Left cardiac atrium (tissue), 4 donors: Measurements from ENCODE around the gene CALML6. TPM values are rescaled to one million over a fixed set of nuclear protein-coding genes. Genes with fewer than 3 reads are reported as not detected.

Source experiments
- ATAC-seq, 2 donors: fragments of 200-7000 bp; cut with Tn5 transposase; one replicate each; pipeline ENCODE4 v1.9.1; 2020; ENCODE audit warnings: mild to moderate bottlenecking in 2 of 2, moderate library complexity in 2 of 2
- DNase-seq: peaks from one replicate; pipeline ENCODE4 v3.0.0-alpha.2; 2020
- intact Hi-C, 2 donors: fragments of 100-400 bp; cut with DNase I; formaldehyde crosslinking; loops; one replicate each; pipeline versions ENCODE4 v1.14.1 to v1.15.1; 2022 to 2023
- total RNA-seq, 2 donors: library from RNA; stranded (reverse); fragmentation: NEBNext Ultra II Directional; extraction: Animal tissue kit (Norgen Biotek cat#: 25700); gene quantifications; one replicate each; pipeline ENCODE4 v1.2.1, GENCODE V29; 2021
- donor health status: DM: no; HTN: yes; CAD: no.
- donor health status: DM: no; HTN: yes; CAD: no; lungs with severe emphysema.
- donor health status: DM: yes; HTN: yes; CAD: no.
- donor health status: Dilated cardiomyopathy.

Gene CALML6
- total RNA-seq, 2 donors from 2014 or later: 0.21 TPM; not detected in 1

- ATAC-seq (peak; percentile 61 to 67), DNase-seq (peak; percentile 90)
- intact Hi-C loops: loop anchor here (10.0 kb wide), 1 partner anchor 122 kb away; no protein-coding TSS in a partner anchor
Measured at GRCh38 chr1:1906185-1907097, 8.6 kb upstream of the CALML6 start.

- intact Hi-C loops: loop anchor here (10.0 kb wide), 1 partner anchor 122 kb away; no protein-coding TSS in a partner anchor
Measured at GRCh38 chr1:1907098-1907736, 7.8 kb upstream of the CALML6 start.

GRCh38 chr1:1908506-1908791 lies 6.6 kb upstream of the CALML6 start:
- DNase-seq (no peak), ATAC-seq (no peak)
- intact Hi-C loops: loop anchor here (10.0 kb wide), 1 partner anchor 124 kb away; no protein-coding TSS in a partner anchor

More at GRCh38 chr1:1907098-1907736, 7.8 kb upstream of the CALML6 start:
- DNase-seq: no peak
- ATAC-seq: no peak

- intact Hi-C loops: no loop called here
- DNase-seq (peak; percentile 18), ATAC-seq (no peak)
Measured at GRCh38 chr1:1910033-1910465, 5.0 kb upstream of the CALML6 start.

GRCh38 chr1:1910651-1911331 lies 4.3 kb upstream of the CALML6 start:
- DNase-seq: peak; percentile 29
- intact Hi-C loops: no loop called here

DNA sequence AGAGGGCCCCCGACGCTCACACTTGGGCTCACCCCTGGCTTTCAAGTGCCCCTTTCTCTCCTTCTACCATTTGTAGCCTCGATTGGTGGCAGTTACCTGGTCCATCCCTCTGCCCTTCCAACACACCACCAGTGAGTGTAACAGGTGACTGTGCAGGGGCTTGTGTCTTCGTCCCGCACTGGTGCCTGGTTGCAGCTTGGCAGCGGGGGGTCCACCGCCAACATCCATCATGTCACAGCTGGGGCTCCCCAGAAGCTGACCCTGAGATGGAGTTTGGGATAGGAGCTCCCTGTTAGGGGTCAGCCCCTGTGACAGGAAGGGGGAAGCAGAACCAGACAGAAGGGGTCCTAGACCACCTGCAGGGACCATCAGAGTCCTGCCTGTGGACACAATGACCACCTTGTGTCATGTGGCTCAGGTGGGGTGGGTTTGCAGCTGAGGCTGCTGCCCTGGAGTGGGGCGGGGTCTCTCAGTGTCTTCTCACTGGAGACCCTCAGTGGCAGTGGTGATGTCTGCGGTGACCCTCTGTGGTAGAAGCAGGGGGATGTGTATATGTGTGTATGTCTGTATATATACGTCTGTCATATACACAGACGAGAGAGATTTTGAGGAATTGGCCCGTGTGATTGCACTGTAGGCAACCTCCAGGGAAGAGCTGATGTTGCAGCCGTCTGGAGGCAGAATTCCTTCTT lies 3.6 kb upstream of the CALML6 start:
- ATAC-seq (no peak), DNase-seq (no peak)
- intact Hi-C loops: no loop called here

More at GRCh38 chr1:1910651-1911331, 4.3 kb upstream of the CALML6 start:
- ATAC-seq: no peak

DNA sequence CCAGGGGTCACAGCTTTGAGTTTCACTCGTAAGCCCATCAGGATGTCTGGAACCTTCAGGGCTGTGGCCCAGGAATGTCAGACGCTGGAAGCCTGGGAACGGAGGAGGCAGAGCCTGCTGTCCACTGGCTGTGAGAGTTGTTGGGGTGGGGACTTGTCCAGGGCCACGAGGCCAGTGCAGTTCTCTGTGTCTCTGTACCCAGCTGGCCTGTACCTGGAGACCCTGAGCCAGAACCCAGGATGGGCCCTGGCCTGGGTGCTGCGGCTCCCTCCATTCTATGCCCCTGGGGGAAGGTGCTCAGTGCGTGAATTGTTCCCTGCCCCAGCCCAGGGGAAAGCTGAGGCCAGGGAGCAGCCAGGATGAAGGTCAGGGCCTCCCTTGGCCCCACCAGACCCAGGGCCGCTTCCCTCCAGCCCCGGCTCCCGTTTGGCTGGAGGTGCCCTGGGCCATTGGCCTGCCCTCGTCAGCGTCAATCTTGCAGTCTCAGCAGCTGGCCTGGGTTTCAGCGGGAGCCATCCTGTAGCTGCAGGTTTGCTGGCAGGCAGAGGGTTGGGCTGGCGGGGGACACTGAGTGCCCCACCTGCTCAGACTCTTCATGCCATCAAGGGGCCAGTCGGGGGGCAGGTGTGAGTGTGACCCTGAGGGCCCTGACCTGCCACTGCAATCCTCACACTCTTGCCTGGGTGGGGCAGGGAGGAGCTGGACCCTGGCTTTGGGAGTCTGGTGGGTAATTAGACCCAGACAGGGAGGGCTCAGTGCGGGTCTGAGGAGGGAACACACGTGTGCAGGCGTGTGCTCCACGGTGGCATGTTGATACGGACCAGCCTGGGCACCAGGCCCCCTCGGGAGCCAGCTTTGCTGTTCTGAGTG lies 724 bp upstream of the CALML6 start:
- intact Hi-C loops: no loop called here
- DNase-seq (no peak), ATAC-seq (no peak)

GRCh38 chr1:1915911-1916840 lies 1.1 kb downstream of the CALML6 start:
- DNase-seq (no peak), ATAC-seq (no peak)
- intact Hi-C loops: no loop called here

- intact Hi-C loops: no loop called here
- ATAC-seq: no peak
- DNase-seq: no peak
Measured at GRCh38 chr1:1916851-1917251, 1.8 kb downstream of the CALML6 start.

DNA sequence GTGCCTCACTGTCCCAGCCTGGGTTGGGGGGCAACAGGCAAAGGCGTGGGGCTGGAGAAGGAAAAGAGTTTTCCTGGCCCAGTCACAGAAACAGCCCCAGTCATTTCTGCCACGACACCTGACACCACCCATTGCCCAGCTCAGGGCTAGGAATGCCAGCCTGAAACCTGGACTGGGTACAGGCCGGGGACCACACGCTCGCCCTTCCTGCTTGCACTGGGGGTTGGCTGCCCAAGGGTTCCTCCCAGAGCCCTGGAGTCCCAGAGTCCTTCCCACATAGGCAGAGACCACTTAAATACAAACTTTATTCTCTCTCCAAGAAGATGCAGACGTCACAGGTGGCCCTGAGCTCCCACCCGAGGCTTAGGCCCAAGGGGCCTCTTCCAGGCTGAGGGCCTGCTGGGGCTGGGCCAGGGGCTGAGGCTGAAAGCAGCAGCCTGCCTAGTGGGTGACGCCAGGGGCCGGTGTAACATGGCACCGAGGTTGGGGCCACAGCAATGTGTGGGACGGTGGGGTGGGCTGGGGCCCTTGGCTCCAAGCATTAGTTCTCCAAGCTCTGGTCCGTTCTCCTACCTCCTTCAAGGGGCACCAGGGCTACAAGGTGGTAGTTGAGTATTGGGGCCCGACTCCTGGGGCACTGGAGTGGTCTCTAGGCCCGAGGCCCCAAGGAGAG lies 2.4 kb downstream of the CALML6 start:
- ATAC-seq (no peak), DNase-seq (no peak)

GRCh38 chr1:1917995-1918900 lies 3.2 kb downstream of the CALML6 start:
- DNase-seq (no peak), ATAC-seq (peak in 1 of 2 donors; percentile 1)
- intact Hi-C loops: no loop called here

More for the DNA sequence above, 2.4 kb downstream of the CALML6 start:
- intact Hi-C loops: no loop called here

GRCh38 chr1:1918901-1919303 lies 3.8 kb downstream of the CALML6 start, which contains the start of gene TMEM52:
Gene TMEM52, minus strand, starts transcription at chr1:1919279. Its CDS starts 14 bp downstream, at chr1:1919265.
- ATAC-seq (no peak), DNase-seq (no peak)
- intact Hi-C loops: no loop called here

DNA sequence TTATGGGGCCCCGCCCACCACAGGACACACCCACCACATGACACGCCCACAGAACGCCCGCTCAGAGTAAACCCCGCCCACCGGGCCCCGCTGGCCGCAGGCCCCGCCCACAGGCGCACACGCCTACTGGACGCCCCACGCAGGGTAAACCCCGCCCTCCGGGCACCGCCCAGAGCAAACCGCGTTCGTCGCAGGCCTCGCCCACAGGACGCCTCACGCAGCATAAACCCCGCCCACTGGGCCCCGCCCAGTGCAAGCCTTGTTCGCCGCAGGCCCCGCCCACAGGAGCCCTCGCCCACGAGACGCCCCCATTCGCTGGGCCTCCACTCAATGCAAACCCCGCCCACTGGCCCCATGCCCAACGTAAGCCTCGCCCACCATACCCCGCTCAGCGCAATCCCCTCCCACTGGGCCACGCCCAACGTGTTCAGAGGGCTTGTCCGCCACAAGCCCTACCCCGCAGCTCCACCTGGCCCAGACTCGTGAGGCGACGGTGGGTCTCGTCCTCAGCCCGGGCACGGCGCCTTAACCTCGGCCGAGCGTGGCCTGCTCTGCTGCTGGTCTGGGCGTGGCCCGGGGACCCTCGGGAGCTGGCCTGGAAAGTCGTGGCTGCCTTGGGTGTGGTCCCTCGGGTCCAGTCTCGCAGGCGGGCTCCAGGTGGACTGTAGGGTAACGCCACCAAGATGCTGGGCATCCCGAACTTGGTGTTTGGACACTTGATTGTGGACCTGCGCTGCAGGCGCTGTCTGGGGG lies 4.4 kb downstream of the CALML6 start:
- intact Hi-C loops: no loop called here
- ATAC-seq: peak; percentile 92 to 94
- DNase-seq: peak; percentile 100

DNA sequence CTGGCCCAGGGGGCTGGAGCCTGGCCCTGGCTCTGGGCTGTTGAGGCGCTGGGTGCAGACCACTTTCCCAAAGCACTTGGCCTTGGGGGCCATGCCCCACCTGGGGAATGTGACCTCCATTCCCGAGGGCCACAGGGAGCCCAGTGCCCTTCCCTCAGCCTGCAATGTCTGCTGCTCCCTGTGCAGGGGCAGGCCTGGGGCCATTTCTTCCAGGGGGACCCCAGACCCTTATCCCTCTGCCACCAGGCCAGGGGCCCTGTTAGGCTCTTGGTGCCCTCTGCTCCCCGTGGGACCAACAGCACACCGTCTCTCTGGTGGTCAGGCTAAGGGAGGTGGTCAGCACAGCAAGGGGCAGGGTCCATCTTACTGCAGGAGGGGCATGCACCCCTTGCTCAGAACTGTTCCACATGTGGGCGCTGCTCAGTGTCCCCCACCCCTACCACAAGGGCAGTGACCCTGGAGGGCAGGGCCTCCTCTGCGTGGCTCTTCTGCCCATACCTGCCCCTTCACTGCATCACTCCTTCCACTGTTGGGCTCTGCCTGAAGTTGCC lies 5.1 kb downstream of the CALML6 start:
- ATAC-seq: no peak
- DNase-seq: no peak
- intact Hi-C loops: no loop called here
